ENCODE data around the gene EFNA5.

DNA sequence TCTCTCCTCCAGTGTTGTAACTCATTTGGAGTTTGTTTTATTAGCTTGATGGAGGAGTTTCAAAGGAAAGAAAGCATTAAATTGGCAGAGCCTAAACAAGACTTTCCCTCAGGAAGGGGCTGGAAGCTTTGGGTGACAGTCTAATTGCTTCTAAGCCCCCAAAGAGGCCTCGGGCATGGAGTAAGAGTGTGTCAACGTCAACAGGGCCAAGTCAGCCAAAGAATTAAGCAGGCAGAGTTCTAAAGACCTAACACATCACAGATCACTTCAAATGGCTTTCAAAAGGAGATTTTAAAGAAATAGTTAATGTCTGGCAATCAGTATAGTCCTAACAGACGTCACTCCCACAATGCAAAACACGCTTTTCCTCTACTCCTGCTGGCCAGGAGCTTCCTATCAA, 234.5 kb downstream of the EFNA5 start:
- TF ChIP-seq, protein P1, sequence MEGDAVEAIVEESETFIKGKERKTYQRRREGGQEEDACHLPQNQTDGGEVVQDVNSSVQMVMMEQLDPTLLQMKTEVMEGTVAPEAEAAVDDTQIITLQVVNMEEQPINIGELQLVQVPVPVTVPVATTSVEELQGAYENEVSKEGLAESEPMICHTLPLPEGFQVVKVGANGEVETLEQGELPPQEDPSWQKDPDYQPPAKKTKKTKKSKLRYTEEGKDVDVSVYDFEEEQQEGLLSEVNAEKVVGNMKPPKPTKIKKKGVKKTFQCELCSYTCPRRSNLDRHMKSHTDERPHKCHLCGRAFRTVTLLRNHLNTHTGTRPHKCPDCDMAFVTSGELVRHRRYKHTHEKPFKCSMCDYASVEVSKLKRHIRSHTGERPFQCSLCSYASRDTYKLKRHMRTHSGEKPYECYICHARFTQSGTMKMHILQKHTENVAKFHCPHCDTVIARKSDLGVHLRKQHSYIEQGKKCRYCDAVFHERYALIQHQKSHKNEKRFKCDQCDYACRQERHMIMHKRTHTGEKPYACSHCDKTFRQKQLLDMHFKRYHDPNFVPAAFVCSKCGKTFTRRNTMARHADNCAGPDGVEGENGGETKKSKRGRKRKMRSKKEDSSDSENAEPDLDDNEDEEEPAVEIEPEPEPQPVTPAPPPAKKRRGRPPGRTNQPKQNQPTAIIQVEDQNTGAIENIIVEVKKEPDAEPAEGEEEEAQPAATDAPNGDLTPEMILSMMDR (tag by site-specific recombination; IDR thresholded peaks at IDR 0.05): no peak
- TF ChIP-seq PBX3 (CRISPR knock-in tag; IDR thresholded peaks at IDR 0.05) (no peak), ZFP41 (tag by site-specific recombination; IDR thresholded peaks at IDR 0.05; ENCODE audit: borderline replicate concordance) (no peak), KLF1 (tag by site-specific recombination; IDR thresholded peaks at IDR 0.05) (no peak)

All from HEK293 (cell line).